Endothelial cell of umbilical vein (primary cell): ENCODE results near the gene ETFRF1.

Experiments used
- CTCF ChIP-seq, 2 donors: IDR thresholded peaks; 1 replicate in 1 of 2; 2 replicates in 1 of 2; pipeline ENCODE4 v1.5.1; 2011; ENCODE audit warnings: low read length in 2 of 2, mild to moderate bottlenecking in 2 of 2, moderate library complexity in 2 of 2, control low read depth in 1 of 2, inconsistent platforms in 1 of 2, low read depth in 1 of 2; ENCODE audit not compliant: insufficient read depth in 1 of 2; ENCODE audit errors: extremely low read depth in 1 of 2
- EZH2 ChIP-seq: IDR thresholded peaks from 2 replicates; pipeline ENCODE4 v1.6.1; 2012; ENCODE audit warnings: borderline replicate concordance, low read depth, mild to moderate bottlenecking, moderate library complexity, low read length, inconsistent platforms; ENCODE audit not compliant: severe bottlenecking
- MYC ChIP-seq: IDR thresholded peaks from one replicate; pipeline ENCODE4 v1.6.1; 2011; ENCODE audit warnings: mild to moderate bottlenecking, low read depth, low read length
- POLR2A ChIP-seq: IDR thresholded peaks from 2 replicates; pipeline ENCODE4 v1.6.1; 2012; ENCODE audit warnings: low read depth, mild to moderate bottlenecking, control low read depth, low read length
- POLR2AphosphoS5 ChIP-seq: IDR thresholded peaks from 2 replicates; pipeline ENCODE4 v1.6.1; 2012; ENCODE audit warnings: low read depth, mild to moderate bottlenecking, control low read depth, low read length, moderate library complexity; ENCODE audit not compliant: insufficient read depth

- TF ChIP-seq POLR2A, result no peak
- no peak for TF ChIP-seq CTCF (IDR thresholded peaks at IDR 0.05; ENCODE audit: extremely low read depth in 1 of 2, insufficient read depth in 1 of 2, low read depth in 1 of 2, low read length in 2 of 2)
- no peak for TF ChIP-seq MYC
- TF ChIP-seq EZH2, result no peak
- TF ChIP-seq POLR2AphosphoS5, result no peak
Observed at GRCh38 chr12:25243680-25243990, 48.6 kb downstream of the ETFRF1 start.
